Breast epithelium (tissue), 4 donors: ENCODE measurements around the gene MAB21L4. TPM values are rescaled to one million over a fixed set of nuclear protein-coding genes. Genes with fewer than 3 reads are reported as not detected.
A peak's percentile ranks its signal among the peaks of the same experiment; 100 is the strongest.

Source experiments
- DNase-seq, 2 donors: peaks; one replicate each; pipeline ENCODE4 v3.0.0-alpha.2; 2019; ENCODE audit warnings: low spot score in 2 of 2
- H3K27ac ChIP-seq, 2 donors: fragments of 200-600 bp; sonication (generic) in 1 of 2; one replicate each; pipeline ENCODE4 v1.5.1; 2016 to 2019; ENCODE audit warnings: mild to moderate bottlenecking in 1 of 2
- H3K27me3 ChIP-seq, 2 donors: fragments of 200-600 bp; sonication (generic) in 1 of 2; one replicate each; pipeline versions ENCODE4 v1.5.1 to v1.6.0; 2017 to 2019; ENCODE audit warnings: control low read depth in 1 of 2, mild to moderate bottlenecking in 1 of 2
- H3K36me3 ChIP-seq: fragments of 200-600 bp; one replicate; pipeline ENCODE4 v1.5.1; 2019
- H3K4me1 ChIP-seq, 2 donors: fragments of 200-600 bp; sonication (generic); one replicate each; pipeline ENCODE4 v1.5.1; 2016 to 2019; ENCODE audit warnings: control low read depth in 1 of 2
- H3K4me3 ChIP-seq, 3 donors: fragments of 200-600 bp; sonication (generic); 1 replicate in 2 of 3; 2 replicates in 1 of 3; pipeline ENCODE4 v1.5.1; 2016 to 2019; ENCODE audit warnings: mild to moderate bottlenecking in 3 of 3, moderate library complexity in 2 of 3
- H3K9me3 ChIP-seq, 2 donors: fragments of 200-600 bp; sonication (generic) in 1 of 2; one replicate each; pipeline ENCODE4 v1.5.1; 2016 to 2019; ENCODE audit warnings: control low read depth in 1 of 2
- CTCF ChIP-seq, 3 donors: fragments of 450-650 bp; IDR thresholded peaks; one replicate each; pipeline ENCODE4 v1.5.1; 2016 to 2017; ENCODE audit warnings: antibody characterized with exemption in 3 of 3, mild to moderate bottlenecking in 3 of 3, moderate library complexity in 3 of 3
- POLR2A ChIP-seq: fragments of 450-650 bp; IDR thresholded peaks from one replicate; pipeline ENCODE4 v1.6.1; 2016; ENCODE audit warnings: antibody characterized with exemption, mild to moderate bottlenecking, moderate library complexity
- POLR2AphosphoS5 ChIP-seq, 3 donors: sonication (generic); formaldehyde crosslinking; IDR thresholded peaks; one replicate each; pipeline ENCODE4 v1.6.1; 2017; ENCODE audit warnings: antibody characterized with exemption in 3 of 3
- intact Hi-C: fragments of 100-400 bp; cut with DNase I; formaldehyde crosslinking; loops from one replicate; pipeline ENCODE4 v1.15.1; 2023; ENCODE audit warnings: low total_unique reads
- total RNA-seq, 3 donors: library from RNA; depleted of rRNA; stranded (reverse); fragments of >200 nt; gene quantifications; one replicate each; pipeline ENCODE4 v1.1.0, GENCODE V29; 2016

Gene MAB21L4
- total RNA-seq, 3 donors from 2014 or later, result 0.15 to 2.3 TPM; not detected in 1

GRCh38 chr2:240872317-240873097, 23.4 kb downstream of the MAB21L4 start:
- TF ChIP-seq CTCF (IDR thresholded peaks at IDR 0.05), result no peak
- TF ChIP-seq POLR2AphosphoS5 (IDR thresholded peaks at IDR 0.05), result no peak
- no peak for TF ChIP-seq POLR2A
- H3K4me1 ChIP-seq, result no peaks in the 10 kb centered on the region
- intact Hi-C loops, result no loop called here
- no peaks in the 10 kb centered on the region for H3K9me3 ChIP-seq
- no peak overlapping the region for H3K27ac ChIP-seq
- no peak overlapping the region for H3K4me3 ChIP-seq
- DNase-seq, result peak in 1 of 2 donors; percentile 40
- H3K36me3 ChIP-seq, result no peaks in the 10 kb centered on the region
- no peaks in the 10 kb centered on the region for H3K27me3 ChIP-seq

GRCh38 chr2:240871071-240871958, 24.6 kb downstream of the MAB21L4 start:
- H3K27me3 ChIP-seq, result no peaks in the 10 kb centered on the region
- H3K27ac ChIP-seq, result no peak overlapping the region
- H3K36me3 ChIP-seq, result no peaks in the 10 kb centered on the region
- TF ChIP-seq POLR2A (no peak), POLR2AphosphoS5 (IDR thresholded peaks at IDR 0.05) (no peak), CTCF (IDR thresholded peaks at IDR 0.05) (no peak)
- DNase-seq, result peak in 1 of 2 donors; percentile 45
- no peak overlapping the region for H3K4me3 ChIP-seq
- no peaks in the 10 kb centered on the region for H3K9me3 ChIP-seq
- no peaks in the 10 kb centered on the region for H3K4me1 ChIP-seq
- intact Hi-C loops, result no loop called here

- Histone ChIP-seq H3K9me3 (no peaks in the 10 kb centered on the region), H3K4me3 (no peak overlapping the region), H3K27ac (no peak overlapping the region), H3K4me1 (no peaks in the 10 kb centered on the region), H3K36me3 (no peaks in the 10 kb centered on the region), H3K27me3 (no peaks in the 10 kb centered on the region)
- no peak for DNase-seq
- intact Hi-C loops, result no loop called here
- TF ChIP-seq POLR2A, result no peak
- TF ChIP-seq CTCF (IDR thresholded peaks at IDR 0.05), result no peak
- no peak for TF ChIP-seq POLR2AphosphoS5 (IDR thresholded peaks at IDR 0.05)
Measured at GRCh38 chr2:240869956-240870875, 25.7 kb downstream of the MAB21L4 start.

- Histone ChIP-seq H3K36me3 (no peaks in the 10 kb centered on the region), H3K4me3 (no peak overlapping the region), H3K4me1 (no peaks in the 10 kb centered on the region), H3K27ac (no peak overlapping the region), H3K27me3 (no peaks in the 10 kb centered on the region), H3K9me3 (no peaks in the 10 kb centered on the region)
- intact Hi-C loops, result no loop called here
- TF ChIP-seq POLR2AphosphoS5 (IDR thresholded peaks at IDR 0.05) (no peak), CTCF (IDR thresholded peaks at IDR 0.05) (no peak), POLR2A (no peak)
- DNase-seq, result peak in 1 of 2 donors; percentile 37
Measured at GRCh38 chr2:240869109-240869955, 26.6 kb downstream of the MAB21L4 start.
